GM12801 (cell line): ENCODE results near the gene EHMT1.

ENCODE experiments used
- CTCF ChIP-seq: IDR thresholded peaks from one replicate; pipeline ENCODE4 v1.5.1; 2011; ENCODE audit warnings: control low read depth; ENCODE audit not compliant: insufficient read length; ENCODE audit errors: extremely low read depth

Gene EHMT1

DNA sequence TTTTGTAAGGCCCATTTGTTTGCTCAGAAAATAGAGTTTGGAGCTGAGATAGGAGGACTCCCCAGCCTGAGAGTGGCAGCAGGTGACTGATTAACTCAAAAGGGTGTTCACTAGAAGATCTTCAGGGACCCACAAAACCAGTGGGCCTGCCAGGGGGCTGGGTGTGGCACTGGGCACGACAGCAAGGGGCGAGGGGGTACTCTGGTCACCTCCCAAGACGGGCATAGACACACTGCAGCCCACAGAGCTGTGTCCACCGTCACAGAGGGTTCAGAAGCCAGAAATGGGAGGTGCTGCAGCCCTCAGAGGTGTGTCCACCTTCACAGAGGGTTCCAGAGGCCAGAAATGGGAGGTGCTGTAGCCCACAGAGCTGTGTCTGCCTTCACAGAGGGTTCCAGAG, 183.2 kb downstream of the EHMT1 start:
- no peak for TF ChIP-seq CTCF

DNA sequence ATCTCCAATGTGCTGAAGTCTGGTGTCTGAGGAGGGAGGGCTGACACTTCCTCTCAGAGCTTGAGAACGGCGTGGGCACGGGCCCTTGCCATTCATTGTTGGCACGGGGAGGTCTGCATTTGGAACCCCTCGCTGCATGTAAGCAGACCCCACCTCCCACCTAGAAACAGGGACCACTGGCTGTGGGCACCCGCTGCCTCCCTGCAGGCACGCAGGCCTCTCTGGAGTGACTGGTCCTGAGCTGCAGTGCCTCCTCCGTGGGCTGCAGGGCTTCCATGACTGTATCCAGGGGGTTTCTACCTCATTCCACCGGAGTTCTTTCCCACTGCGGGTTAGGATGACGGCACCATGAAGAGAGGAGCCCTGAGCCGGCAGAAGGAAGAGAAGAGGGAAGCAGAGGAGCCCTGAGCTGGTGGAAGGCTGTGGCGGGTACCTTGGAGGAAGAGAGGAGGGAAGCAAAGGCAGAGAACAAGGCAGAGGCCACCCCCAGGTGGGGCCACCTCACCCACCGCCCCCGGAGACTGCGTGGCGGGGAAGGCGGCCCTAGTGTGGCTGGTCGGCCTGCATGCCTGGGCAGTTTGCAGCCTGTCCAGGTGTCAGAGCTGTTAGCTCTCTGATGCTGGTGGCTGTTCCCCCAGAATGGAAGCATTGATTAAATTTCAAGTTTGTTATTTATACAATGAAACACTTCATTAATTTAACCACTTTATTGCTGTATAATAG, 183.9 kb downstream of the EHMT1 start:
- no peak for TF ChIP-seq CTCF

- no peak for TF ChIP-seq CTCF
Measured at GRCh38 chr9:137804908-137805630, 186.3 kb downstream of the EHMT1 start.

GRCh38 chr9:137807721-137808703, 189.2 kb downstream of the EHMT1 start:
- no peak for TF ChIP-seq CTCF

DNA sequence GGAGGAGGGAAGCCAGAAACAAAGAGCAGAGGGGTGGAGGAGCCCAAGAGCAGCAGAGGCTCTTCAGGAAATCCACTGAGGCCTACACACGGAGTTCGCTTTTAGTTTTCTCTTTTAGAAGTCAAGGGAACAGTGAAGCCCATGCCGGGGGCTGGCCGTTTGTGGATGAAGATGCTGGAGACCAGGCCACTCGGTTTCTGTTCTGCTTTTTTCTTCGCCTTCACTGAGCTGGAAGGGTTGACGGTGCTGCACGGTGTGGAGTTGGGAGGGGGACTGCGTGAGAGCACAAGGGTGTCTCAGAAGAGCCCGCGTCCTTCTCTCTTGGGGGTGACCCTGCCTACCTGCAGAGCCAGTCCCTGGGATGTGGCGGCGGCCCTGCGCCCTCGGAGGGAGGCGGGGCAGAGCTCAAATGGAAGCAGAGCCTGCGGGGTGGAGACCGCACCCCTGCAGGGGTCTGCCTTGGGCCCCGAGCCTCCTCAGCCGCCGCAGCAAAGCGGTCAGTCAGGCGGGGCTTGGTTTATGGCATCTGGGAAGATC, 190.3 kb downstream of the EHMT1 start:
- no peak for TF ChIP-seq CTCF

GRCh38 chr9:137811283-137811870, 192.6 kb downstream of the EHMT1 start:
- TF ChIP-seq CTCF = no peak
